RWPE1 (cell line): ENCODE results near the gene SRP54.
"Not testable (repeated sequence)": the region's sequence is repeated elsewhere in the genome, so short reads cannot be mapped to it uniquely, and the experiment has no call there.

Experiments
- CTCF ChIA-PET: fragments of 350-600 bp; sonication (Branson Sonifier 250); formaldehyde crosslinking; extraction: SDS; loops from one replicate; lab custom pipeline; 2021; lab: Yijun Ruan, JAX
- POLR2A ChIA-PET: fragments of 400-600 bp; formaldehyde crosslinking; extraction: SDS; loops from one replicate; lab custom pipeline; 2020; ENCODE audit warnings: antibody characterized with exemption; ENCODE audit not compliant: low non-redundant PET; lab: Yijun Ruan, JAX
- DNase-seq: peaks from one replicate; pipeline ENCODE4 v3.0.0; 2012; ENCODE audit warnings: low spot score
- H3K27ac ChIP-seq: fragments of 450-650 bp; 2 replicates; pipeline ENCODE4 v1.5.1; 2017
- CTCF ChIP-seq: fragments of 450-650 bp; conservative IDR thresholded peaks from 2 replicates; pipeline ENCODE4 v1.5.1; 2017; ENCODE audit warnings: low read depth, mild to moderate bottlenecking

The SRP54 gene

GRCh38 chr14:35046751-35047536 lies 64.2 kb downstream of the SRP54 start:
- ChIA-PET CTCF (interaction anchor here (0.6 kb wide), 1 partner anchor 24 kb away, joined by 4 read pairs; no protein-coding TSS in a partner anchor), POLR2A (interaction anchor here (0.7 to 1.8 kb wide), 3 partner anchors 64 to 77 kb away, joined by 3 to 4 read pairs (median 3); partner anchors contain the start of genes PPP2R3C and SRP54)
- H3K27ac ChIP-seq, result peak overlapping the region; percentile 98
- TF ChIP-seq CTCF, result no peak
- DNase-seq, result peak; percentile 52

GRCh38 chr14:35047976-35048513 lies 65.3 kb downstream of the SRP54 start:
- TF ChIP-seq CTCF, result no peak
- no peak for DNase-seq
- H3K27ac ChIP-seq, result no peak overlapping the region
- POLR2A ChIA-PET, result no interaction called here
- CTCF ChIA-PET, result interaction anchor here (0.6 kb wide), 1 partner anchor 23 kb away, joined by 4 read pairs; no protein-coding TSS in a partner anchor

- H3K27ac ChIP-seq, result peak overlapping the region; percentile 55; the same call in 1 of the 2 replicates
- no peak for TF ChIP-seq CTCF
- POLR2A ChIA-PET, result no interaction called here
- CTCF ChIA-PET, result interaction anchor here (0.7 kb wide), 1 partner anchor 349 kb away, joined by 3 read pairs; no protein-coding TSS in a partner anchor
- DNase-seq, result no peak
Measured at GRCh38 chr14:35050652-35051051, 67.9 kb downstream of the SRP54 start.

GRCh38 chr14:35051796-35052195 lies 69.0 kb downstream of the SRP54 start:
- DNase-seq, result no peak
- H3K27ac ChIP-seq, result no peak overlapping the region
- no peak for TF ChIP-seq CTCF
- CTCF ChIA-PET, result no interaction called here
- POLR2A ChIA-PET, result no interaction called here

GRCh38 chr14:35052637-35053036 lies 69.8 kb downstream of the SRP54 start:
- POLR2A ChIA-PET, result no interaction called here
- no peak overlapping the region for H3K27ac ChIP-seq
- TF ChIP-seq CTCF, result no peak
- CTCF ChIA-PET, result no interaction called here
- DNase-seq, result no peak

GRCh38 chr14:35061113-35061791 lies 78.5 kb downstream of the SRP54 start:
- DNase-seq, result peak; percentile 59
- POLR2A ChIA-PET, result not testable (repeated sequence)
- peak overlapping the region; percentile 73 for H3K27ac ChIP-seq
- CTCF ChIA-PET, result interaction anchor here (0.6 kb wide), 1 partner anchor 391 kb away, joined by 3 read pairs; no protein-coding TSS in a partner anchor

- CTCF ChIA-PET, result interaction anchor here (0.7 kb wide), 1 partner anchor 25 kb away, joined by 3 read pairs; no protein-coding TSS in a partner anchor
- H3K27ac ChIP-seq, POLR2A ChIA-PET, DNase-seq: not testable (repeated sequence)
Measured at GRCh38 chr14:35065731-35066130, 82.9 kb downstream of the SRP54 start.
